SKM-1 (cell line): ENCODE measurements around the gene EML2.

Experiments used
- DNase-seq: peaks from one replicate; lab custom pipeline; 2025; ENCODE audit not compliant: unreplicated experiment; lab: John Stamatoyannopoulos, UW

The EML2 gene

GRCh38 chr19:45589768-45590167, 49.4 kb downstream of the EML2 start:
- no peak for DNase-seq

GRCh38 chr19:45587873-45588272, 51.3 kb downstream of the EML2 start:
- no peak for DNase-seq

- DNase-seq = no peak
Measured at GRCh38 chr19:45585158-45585577, 54.0 kb downstream of the EML2 start.

GRCh38 chr19:45584332-45585157, 54.7 kb downstream of the EML2 start, which contains the start of gene OPA3:
Gene OPA3 (minus strand): TSS chr19:45584802. CDS start chr19:45584764, 38 bp downstream.
- peak; percentile 72 for DNase-seq

- no peak for DNase-seq
Measured at GRCh38 chr19:45581576-45581975, 57.6 kb downstream of the EML2 start.

GRCh38 chr19:45578861-45579260, 60.3 kb downstream of the EML2 start:
- no peak for DNase-seq

GRCh38 chr19:45577111-45577905, 61.9 kb downstream of the EML2 start:
- no peak for DNase-seq

GRCh38 chr19:45576682-45577081, 62.5 kb downstream of the EML2 start:
- no peak for DNase-seq

- no peak for DNase-seq
Measured at GRCh38 chr19:45575216-45575615, 64.0 kb downstream of the EML2 start.

GRCh38 chr19:45574526-45574925, 64.7 kb downstream of the EML2 start:
- DNase-seq = no peak

- DNase-seq = no peak
Measured at GRCh38 chr19:45571457-45572220, 67.6 kb downstream of the EML2 start.

GRCh38 chr19:45569619-45570421, 69.4 kb downstream of the EML2 start:
- no peak for DNase-seq

- DNase-seq = no peak
Measured at GRCh38 chr19:45568732-45569131, 70.5 kb downstream of the EML2 start.

- no peak for DNase-seq
Measured at GRCh38 chr19:45567609-45568008, 71.6 kb downstream of the EML2 start.

GRCh38 chr19:45564131-45564780, 74.9 kb downstream of the EML2 start:
- DNase-seq = no peak

- DNase-seq = no peak
Measured at GRCh38 chr19:45560686-45561085, 78.5 kb downstream of the EML2 start.

- DNase-seq = no peak
Measured at GRCh38 chr19:45560038-45560437, 79.2 kb downstream of the EML2 start.
